Glutamatergic neuron (in vitro differentiated cells): ENCODE data around the gene PGA3. TPM values are rescaled to one million over a fixed set of nuclear protein-coding genes. Genes with fewer than 3 reads are reported as not detected.
"Not testable (repeated sequence)": the region's sequence is repeated elsewhere in the genome, so short reads cannot be mapped to it uniquely, and the experiment has no call there.

Experiments used
- DNase-seq: peaks from one replicate; pipeline ENCODE4 v3.0.0; 2022
- H3K27ac Mint-ChIP-seq: one replicate; pipeline ENCODE4 v1.8.0; 2020; ENCODE audit warnings: mild to moderate bottlenecking, mixed read lengths, inconsistent platforms; ENCODE audit not compliant: unreplicated experiment
- H3K27me3 Mint-ChIP-seq: one replicate; pipeline ENCODE4 v1.8.0; 2020; ENCODE audit warnings: mild to moderate bottlenecking, moderate library complexity, mixed read lengths, inconsistent platforms; ENCODE audit not compliant: unreplicated experiment
- H3K36me3 Mint-ChIP-seq: one replicate; pipeline ENCODE4 v1.8.0; 2020; ENCODE audit warnings: mild to moderate bottlenecking, mixed read lengths, inconsistent platforms; ENCODE audit not compliant: unreplicated experiment
- H3K4me1 Mint-ChIP-seq: one replicate; pipeline ENCODE4 v1.8.0; 2020; ENCODE audit warnings: mild to moderate bottlenecking, low read depth, mixed read lengths, inconsistent platforms; ENCODE audit not compliant: unreplicated experiment
- H3K4me3 Mint-ChIP-seq: one replicate; pipeline ENCODE4 v1.8.0; 2020; ENCODE audit warnings: mild to moderate bottlenecking, mixed read lengths, inconsistent platforms; ENCODE audit not compliant: unreplicated experiment
- H3K9me3 Mint-ChIP-seq: one replicate; pipeline ENCODE4 v1.8.0; 2020; ENCODE audit warnings: mild to moderate bottlenecking, moderate library complexity, mixed read lengths, inconsistent platforms; ENCODE audit not compliant: unreplicated experiment
- total RNA-seq: library from RNA; stranded (reverse); fragmentation: NEBNext Ultra II Directional; extraction: Animal tissue kit (Norgen Biotek cat#: 25700); gene quantifications from one replicate; pipeline ENCODE4 v1.2.1, GENCODE V29; 2021; ENCODE audit not compliant: unreplicated experiment

PGA3 gene
- total RNA-seq, 1 donor from 2014 or later = not detected

DNA sequence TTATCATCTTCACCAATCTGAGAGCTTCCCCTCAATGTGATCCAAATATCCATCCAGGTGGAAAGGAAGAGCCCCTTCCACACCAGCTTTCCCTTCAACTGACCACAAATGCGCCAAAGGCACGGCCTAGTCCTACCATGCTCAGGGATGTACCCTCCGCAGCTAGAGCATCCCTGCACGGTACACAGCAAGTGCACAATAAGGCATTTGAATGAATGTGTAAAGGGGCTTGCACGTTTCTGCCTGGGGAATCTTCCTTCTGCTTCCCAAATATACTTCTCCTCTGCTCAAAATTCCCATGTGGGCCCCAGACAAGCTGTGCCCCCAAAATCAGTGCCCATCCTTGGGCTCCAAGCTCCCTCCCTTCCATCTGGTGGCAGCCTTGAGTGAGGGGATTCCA lies 15.7 kb downstream of the PGA3 start:
- H3K27ac Mint-ChIP-seq, H3K27me3 Mint-ChIP-seq, H3K36me3 Mint-ChIP-seq, H3K4me1 Mint-ChIP-seq, H3K9me3 Mint-ChIP-seq, DNase-seq: not testable (repeated sequence)
- H3K4me3 Mint-ChIP-seq = peak overlapping the region; percentile 50

DNA sequence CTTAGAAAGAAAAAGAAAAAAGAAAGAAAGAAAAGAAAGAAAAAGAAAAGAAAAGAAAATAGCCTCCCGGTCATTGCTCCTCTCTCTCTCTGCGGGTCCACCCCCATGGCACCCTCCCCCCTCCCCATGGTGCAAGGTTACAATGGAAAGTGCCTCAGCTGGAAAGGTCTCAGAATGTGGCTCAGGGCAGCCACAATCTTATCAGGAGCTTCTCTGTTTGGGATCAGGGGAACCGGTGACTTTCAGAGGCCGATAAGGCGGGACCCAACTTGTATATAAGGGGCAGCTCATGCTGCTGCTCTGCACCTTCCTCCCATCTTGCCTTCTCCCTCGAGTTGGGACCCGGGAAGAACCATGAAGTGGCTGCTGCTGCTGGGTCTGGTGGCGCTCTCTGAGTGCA lies 18.7 kb downstream of the PGA3 start, which contains the start of gene PGA4:
PGA4 (plus strand) TSS at position 301 of the 400 bp plus-strand sequence; CDS start at position 355, 54 bp downstream.
- not testable (repeated sequence) for H3K27me3 Mint-ChIP-seq, H3K4me3 Mint-ChIP-seq, H3K9me3 Mint-ChIP-seq, DNase-seq, H3K27ac Mint-ChIP-seq, H3K36me3 Mint-ChIP-seq, H3K4me1 Mint-ChIP-seq

DNA sequence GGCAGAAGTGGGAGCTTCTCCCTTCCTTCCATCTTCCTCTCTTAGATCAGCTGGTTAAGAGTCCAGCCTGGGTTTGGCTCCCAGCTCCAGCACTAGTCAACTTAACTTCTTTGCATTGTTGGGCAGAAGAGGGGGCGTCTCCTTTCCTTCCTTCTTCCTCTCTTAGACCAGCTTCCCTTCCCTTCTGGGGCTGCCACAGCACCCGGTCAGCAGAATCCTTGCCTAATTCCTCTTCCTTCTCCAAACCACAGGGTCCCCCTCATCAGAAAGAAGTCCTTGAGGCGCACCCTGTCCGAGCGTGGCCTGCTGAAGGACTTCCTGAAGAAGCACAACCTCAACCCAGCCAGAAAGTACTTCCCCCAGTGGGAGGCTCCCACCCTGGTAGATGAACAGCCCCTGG lies 19.4 kb downstream of the PGA3 start:
- not testable (repeated sequence) for H3K9me3 Mint-ChIP-seq, H3K4me1 Mint-ChIP-seq, H3K36me3 Mint-ChIP-seq, H3K27me3 Mint-ChIP-seq, H3K4me3 Mint-ChIP-seq, H3K27ac Mint-ChIP-seq, DNase-seq

- H3K9me3 Mint-ChIP-seq, H3K4me1 Mint-ChIP-seq, H3K4me3 Mint-ChIP-seq, H3K36me3 Mint-ChIP-seq, DNase-seq, H3K27me3 Mint-ChIP-seq, H3K27ac Mint-ChIP-seq: not testable (repeated sequence)
These were observed 23.3 kb downstream of the PGA3 start for GRCh38 chr11:61226457-61227137.

GRCh38 chr11:61229458-61229857 lies 26.1 kb downstream of the PGA3 start:
- not testable (repeated sequence) for H3K9me3 Mint-ChIP-seq, H3K36me3 Mint-ChIP-seq, H3K27me3 Mint-ChIP-seq, H3K4me1 Mint-ChIP-seq, H3K27ac Mint-ChIP-seq, H3K4me3 Mint-ChIP-seq, DNase-seq

GRCh38 chr11:61231033-61231432 lies 27.7 kb downstream of the PGA3 start:
- H3K9me3 Mint-ChIP-seq, H3K4me3 Mint-ChIP-seq, H3K4me1 Mint-ChIP-seq, H3K27me3 Mint-ChIP-seq, H3K27ac Mint-ChIP-seq, DNase-seq, H3K36me3 Mint-ChIP-seq: not testable (repeated sequence)

DNA sequence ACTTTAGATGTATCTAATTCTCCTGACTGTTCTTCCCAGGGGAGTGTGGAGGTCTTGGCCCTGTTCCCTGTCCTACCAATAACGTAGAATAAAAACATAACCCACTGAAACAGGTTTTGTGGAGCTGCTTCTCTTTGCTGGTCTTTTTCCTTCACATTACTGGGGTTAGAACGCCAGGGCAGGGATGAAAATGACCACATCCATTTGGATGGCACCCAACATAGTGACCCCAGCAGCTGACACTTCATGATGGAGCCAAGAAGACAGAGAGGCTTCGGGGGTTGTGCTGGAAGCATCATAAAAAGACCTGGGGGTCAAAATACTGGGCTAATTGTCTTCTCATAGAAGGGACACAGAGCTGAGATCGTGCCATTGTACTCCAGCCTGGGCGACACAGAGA lies 28.3 kb downstream of the PGA3 start:
- not testable (repeated sequence) for H3K9me3 Mint-ChIP-seq, H3K4me1 Mint-ChIP-seq, H3K4me3 Mint-ChIP-seq

GRCh38 chr11:61232548-61233145 lies 29.3 kb downstream of the PGA3 start:
- H3K4me1 Mint-ChIP-seq, H3K27ac Mint-ChIP-seq, H3K4me3 Mint-ChIP-seq, DNase-seq, H3K27me3 Mint-ChIP-seq, H3K36me3 Mint-ChIP-seq, H3K9me3 Mint-ChIP-seq: not testable (repeated sequence)

More for the DNA sequence above, 28.3 kb downstream of the PGA3 start:
- not testable (repeated sequence) for H3K27ac Mint-ChIP-seq, H3K27me3 Mint-ChIP-seq, DNase-seq, H3K36me3 Mint-ChIP-seq

DNA sequence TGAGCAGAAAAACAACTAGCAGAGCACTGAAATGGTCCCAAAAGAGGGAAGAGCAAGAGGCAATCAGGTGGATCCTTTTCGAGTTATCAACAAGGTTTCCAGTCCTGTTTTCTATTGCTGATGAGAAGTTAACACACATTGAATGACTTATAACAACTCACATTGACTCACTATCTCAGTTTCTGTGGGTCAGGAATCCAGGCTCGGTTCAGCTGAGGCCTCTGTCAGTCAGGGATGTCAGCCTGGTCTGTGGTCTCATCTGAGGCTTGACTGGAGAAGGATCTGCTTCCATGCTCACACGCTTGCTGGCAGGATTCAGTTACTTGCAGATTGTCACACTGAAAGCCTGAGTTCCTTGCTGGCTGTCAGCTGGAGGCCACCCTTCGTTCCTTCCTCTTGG lies 33.8 kb downstream of the PGA3 start:
- H3K36me3 Mint-ChIP-seq, H3K4me1 Mint-ChIP-seq, H3K27me3 Mint-ChIP-seq, H3K27ac Mint-ChIP-seq, H3K9me3 Mint-ChIP-seq, H3K4me3 Mint-ChIP-seq, DNase-seq: not testable (repeated sequence)

DNA sequence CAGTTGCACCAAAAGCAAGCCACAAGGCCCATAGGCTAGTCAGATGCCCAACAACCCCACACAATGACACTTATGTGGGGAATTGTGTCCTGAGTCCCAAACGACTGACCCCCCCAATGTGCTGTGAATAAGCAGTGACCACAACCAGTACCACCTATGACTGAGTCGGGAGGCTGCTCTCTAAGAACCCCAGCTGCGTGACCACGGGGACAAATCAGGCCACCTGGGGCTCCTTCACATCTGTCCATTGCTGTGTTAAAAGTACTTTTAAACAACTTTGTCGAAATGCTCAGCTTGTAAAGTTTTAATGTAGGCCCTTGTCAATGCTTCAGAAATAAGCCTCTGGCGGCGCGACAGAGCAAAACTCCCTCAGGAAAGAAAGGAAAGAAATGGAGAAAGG lies 37.0 kb downstream of the PGA3 start:
- H3K27ac Mint-ChIP-seq, H3K4me1 Mint-ChIP-seq, DNase-seq, H3K36me3 Mint-ChIP-seq, H3K27me3 Mint-ChIP-seq, H3K9me3 Mint-ChIP-seq, H3K4me3 Mint-ChIP-seq: not testable (repeated sequence)

- not testable (repeated sequence) for H3K27me3 Mint-ChIP-seq, H3K4me1 Mint-ChIP-seq, H3K27ac Mint-ChIP-seq, DNase-seq, H3K9me3 Mint-ChIP-seq, H3K36me3 Mint-ChIP-seq, H3K4me3 Mint-ChIP-seq
These were observed 37.6 kb downstream of the PGA3 start, which contains the start of gene PGA5 for GRCh38 chr11:61240875-61241274. PGA5 (plus strand) TSS chr11:61241175; CDS start chr11:61241227, 52 bp downstream.

- H3K9me3 Mint-ChIP-seq, H3K4me1 Mint-ChIP-seq, DNase-seq, H3K27me3 Mint-ChIP-seq, H3K27ac Mint-ChIP-seq, H3K4me3 Mint-ChIP-seq, H3K36me3 Mint-ChIP-seq: not testable (repeated sequence)
These were observed 38.2 kb downstream of the PGA3 start for GRCh38 chr11:61241526-61241925.
